Keratinocyte (primary cell): Measurements from ENCODE around the gene BMX.

ENCODE experiments used
- EZH2 ChIP-seq: IDR thresholded peaks from one replicate; pipeline ENCODE4 v1.6.1; 2012; ENCODE audit warnings: inconsistent platforms, mild to moderate bottlenecking, low read length, moderate library complexity
- TF ChIP-seq, protein P1 (sequence below), 3 experiments: IDR thresholded peaks in 1 of 3; conservative IDR thresholded peaks in 1 of 3; optimal IDR thresholded peaks in 1 of 3; 2 replicates in 2 of 3; 3 replicates in 1 of 3; pipeline versions ENCODE3 to v1.5.1; 2011; ENCODE audit warnings: low read length in 3 of 3, mild to moderate bottlenecking in 3 of 3, moderate library complexity in 2 of 3, control low read depth in 1 of 3, inconsistent platforms in 1 of 3; ENCODE audit not compliant: insufficient read depth in 2 of 3; ENCODE audit errors: extremely low read depth in 1 of 3

DNA sequence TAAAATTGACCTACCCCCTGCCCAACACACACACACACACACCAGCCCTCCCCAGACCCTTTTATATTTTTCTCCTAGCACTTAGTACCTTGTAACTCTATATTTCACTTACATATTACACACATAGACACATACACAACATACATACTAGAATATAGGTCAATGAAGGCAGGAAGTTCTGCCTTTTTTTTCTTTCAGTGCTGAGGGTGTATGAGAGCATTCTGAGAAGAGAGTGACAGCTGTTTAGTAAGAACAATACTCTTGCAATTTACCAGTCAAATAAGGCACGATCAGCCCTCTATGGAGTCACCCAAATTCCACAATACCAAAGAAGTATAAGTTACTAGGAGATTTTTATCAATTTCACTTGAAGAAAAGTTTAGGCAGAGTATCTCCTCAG, 66.7 kb downstream of the BMX start:
- TF ChIP-seq, protein P1, sequence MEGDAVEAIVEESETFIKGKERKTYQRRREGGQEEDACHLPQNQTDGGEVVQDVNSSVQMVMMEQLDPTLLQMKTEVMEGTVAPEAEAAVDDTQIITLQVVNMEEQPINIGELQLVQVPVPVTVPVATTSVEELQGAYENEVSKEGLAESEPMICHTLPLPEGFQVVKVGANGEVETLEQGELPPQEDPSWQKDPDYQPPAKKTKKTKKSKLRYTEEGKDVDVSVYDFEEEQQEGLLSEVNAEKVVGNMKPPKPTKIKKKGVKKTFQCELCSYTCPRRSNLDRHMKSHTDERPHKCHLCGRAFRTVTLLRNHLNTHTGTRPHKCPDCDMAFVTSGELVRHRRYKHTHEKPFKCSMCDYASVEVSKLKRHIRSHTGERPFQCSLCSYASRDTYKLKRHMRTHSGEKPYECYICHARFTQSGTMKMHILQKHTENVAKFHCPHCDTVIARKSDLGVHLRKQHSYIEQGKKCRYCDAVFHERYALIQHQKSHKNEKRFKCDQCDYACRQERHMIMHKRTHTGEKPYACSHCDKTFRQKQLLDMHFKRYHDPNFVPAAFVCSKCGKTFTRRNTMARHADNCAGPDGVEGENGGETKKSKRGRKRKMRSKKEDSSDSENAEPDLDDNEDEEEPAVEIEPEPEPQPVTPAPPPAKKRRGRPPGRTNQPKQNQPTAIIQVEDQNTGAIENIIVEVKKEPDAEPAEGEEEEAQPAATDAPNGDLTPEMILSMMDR (optimal IDR thresholded peaks at IDR 0.05 in 1 of 3, IDR thresholded peaks at IDR 0.05 in 1 of 3, conservative IDR thresholded peaks at IDR 0.05 in 1 of 3; ENCODE audit: extremely low read depth in 1 of 3, insufficient read depth in 2 of 3, low read length in 3 of 3), result no peak
- TF ChIP-seq EZH2, result no peak
